HCT116 (cell line): ENCODE data around the gene RALB. TPM values are rescaled to one million over a fixed set of nuclear protein-coding genes. Genes with fewer than 3 reads are reported as not detected.

Source experiments
- ATAC-seq: fragments of 200-7000 bp; cut with Tn5 transposase; 2 replicates; pipeline ENCODE4 v1.9.1; 2020; ENCODE audit warnings: mild to moderate bottlenecking, moderate library complexity
- BruUV-seq: library from RNA; stranded (reverse); fragments of 400-500 nt; replicated peaks from 2 replicates; lab custom pipeline; 2021; lab: Mats Ljungman, UMichigan
- CTCF ChIA-PET: fragments of 300-600 bp; sonication (Branson Sonifier 250); formaldehyde crosslinking; loops from one replicate; lab custom pipeline; 2021; ENCODE audit warnings: antibody characterized with exemption; lab: Charles Lee
- POLR2A ChIA-PET: fragments of 300-600, 350-600 bp; sonication (Branson Sonifier 250); formaldehyde crosslinking; loops from one replicate; lab custom pipeline; 2021; ENCODE audit warnings: antibody characterized with exemption; lab: Charles Lee
- RAD21 ChIA-PET, 2 experiments: fragments of 300-600 bp; sonication (Branson Sonifier 250); formaldehyde crosslinking; loops; one replicate each; lab custom pipeline; 2023; ENCODE audit warnings: low total read pairs in 2 of 2; ENCODE audit not compliant: uncharacterized antibody in 2 of 2, unreplicated experiment in 2 of 2, low non-redundant PET in 1 of 2; lab: Charles Lee
- DNase-seq: peaks from one replicate; pipeline ENCODE4 v3.0.0-alpha.2; 2010; ENCODE audit warnings: low read depth, low spot score
- H2AFZ ChIP-seq: fragments of 200-600 bp; shearing (Covaris generic), sonication (generic); 2 replicates; pipeline ENCODE4 v1.6.1; 2017; ENCODE audit warnings: low read depth, mixed run types, mixed read lengths, antibody characterized with exemption, low read length; ENCODE audit not compliant: poor library complexity, severe bottlenecking
- H3K27ac ChIP-seq: 2 replicates; pipeline ENCODE4 v1.5.1; 2012; ENCODE audit warnings: low read depth, low read length
- H3K27me3 ChIP-seq: fragments of 200-600 bp; sonication (generic); 2 replicates; pipeline ENCODE4 v1.6.1; 2016; ENCODE audit warnings: mixed run types, low read length, mixed read lengths; ENCODE audit not compliant: insufficient read depth
- H3K36me3 ChIP-seq, 2 experiments: fragments of 200-500 bp in 1 of 2; fragments of 200-600 bp in 1 of 2; sonication (Bioruptor generic) in 1 of 2; sonication (generic) in 1 of 2; 2 replicates each; pipeline versions ENCODE4 v1.5.1 to v1.6.1; 2014 to 2016; ENCODE audit warnings: low read length in 2 of 2, inconsistent platforms in 1 of 2, mixed read lengths in 1 of 2, mixed run types in 1 of 2; ENCODE audit not compliant: insufficient read depth in 2 of 2, control insufficient read depth in 1 of 2
- H3K4me1 ChIP-seq, 2 experiments: fragments of 200-600 bp in 1 of 2; sonication (generic) in 1 of 2; 2 replicates each; pipeline versions ENCODE4 v1.5.1 to v1.6.1; 2012 to 2017; ENCODE audit warnings: low read length in 2 of 2, inconsistent platforms in 1 of 2, mild to moderate bottlenecking in 1 of 2, mixed read lengths in 1 of 2, mixed run types in 1 of 2, moderate library complexity in 1 of 2; ENCODE audit not compliant: insufficient read depth in 2 of 2, control insufficient read depth in 1 of 2
- H3K4me2 ChIP-seq: fragments of 200-600 bp; sonication (generic); 2 replicates; pipeline ENCODE4 v1.6.1; 2017; ENCODE audit warnings: mixed run types, low read length, mixed read lengths
- H3K4me3 ChIP-seq, 2 experiments: fragments of 200-600 bp in 1 of 2; sonication (generic) in 1 of 2; replicated peaks in 1 of 2; 2 replicates each; pipeline ENCODE4 v1.5.1; 2011 to 2016; ENCODE audit warnings: low read length in 2 of 2, control low read depth in 1 of 2, low read depth in 1 of 2, mild to moderate bottlenecking in 1 of 2, mixed read lengths in 1 of 2, mixed run types in 1 of 2
- H3K79me2 ChIP-seq: fragments of 200-600 bp; sonication (generic); 2 replicates; pipeline ENCODE4 v1.6.1; 2017; ENCODE audit warnings: mild to moderate bottlenecking, mixed run types, low read length, moderate library complexity, mixed read lengths; ENCODE audit not compliant: insufficient read depth
- H3K9ac ChIP-seq: fragments of 200-600 bp; sonication (generic); 2 replicates; pipeline ENCODE4 v1.6.1; 2016; ENCODE audit warnings: low read length, mixed read lengths
- H3K9me2 ChIP-seq: fragments of 200-600 bp; sonication (generic), shearing (Covaris generic); 2 replicates; pipeline ENCODE4 v1.6.1; 2017; ENCODE audit warnings: mixed run types, mild to moderate bottlenecking, moderate library complexity; ENCODE audit not compliant: insufficient read depth
- H3K9me3 ChIP-seq, 2 experiments: fragments of 200-500 bp in 1 of 2; fragments of 200-600 bp in 1 of 2; sonication (Bioruptor generic) in 1 of 2; sonication (generic) in 1 of 2; 2 replicates each; pipeline ENCODE4 v1.6.1; 2014 to 2017; ENCODE audit warnings: low read length in 2 of 2, mixed read lengths in 2 of 2, inconsistent platforms in 1 of 2, low read depth in 1 of 2, mild to moderate bottlenecking in 1 of 2, mixed run types in 1 of 2, moderate library complexity in 1 of 2; ENCODE audit not compliant: control insufficient read depth in 1 of 2, insufficient read depth in 1 of 2
- H4K20me1 ChIP-seq: fragments of 200-600 bp; sonication (generic), shearing (Covaris generic); 2 replicates; pipeline ENCODE4 v1.6.1; 2017; ENCODE audit warnings: mixed run types, mild to moderate bottlenecking, moderate library complexity; ENCODE audit not compliant: insufficient read depth
- CBX3 ChIP-seq: IDR thresholded peaks from 2 replicates; pipeline ENCODE4 v1.6.1; 2012; ENCODE audit warnings: low read depth
- ELF1 ChIP-seq: IDR thresholded peaks from 2 replicates; pipeline ENCODE4 v1.6.1; 2012; ENCODE audit warnings: low read depth, borderline replicate concordance
- EZH2 ChIP-seq: fragments of 200-600 bp; sonication (generic); IDR thresholded peaks from 2 replicates; pipeline ENCODE4 v1.6.1; 2017; ENCODE audit warnings: antibody characterized with exemption, mixed run types
- EZH2phosphoT487 ChIP-seq: fragments of 200-600 bp; IDR thresholded peaks from 2 replicates; pipeline ENCODE4 v1.6.1; 2018; ENCODE audit warnings: antibody characterized with exemption, borderline replicate concordance
- FOSL1 ChIP-seq: IDR thresholded peaks from 2 replicates; pipeline ENCODE4 v1.6.1; 2012; ENCODE audit warnings: low read depth
- JUND ChIP-seq: IDR thresholded peaks from 2 replicates; pipeline ENCODE4 v1.6.1; 2012
- POLR2A ChIP-seq: IDR thresholded peaks from 2 replicates; pipeline ENCODE4 v1.7.0; 2011; ENCODE audit warnings: borderline replicate concordance; ENCODE audit not compliant: insufficient read depth, insufficient read length; ENCODE audit errors: extremely low read depth
- POLR2AphosphoS5 ChIP-seq: IDR thresholded peaks from 2 replicates; pipeline ENCODE4 v1.6.1; 2011; ENCODE audit warnings: mild to moderate bottlenecking, low read depth, low read length, moderate library complexity
- RAD21 ChIP-seq: IDR thresholded peaks from 2 replicates; pipeline ENCODE4 v1.6.1; 2012; ENCODE audit warnings: low read depth, mild to moderate bottlenecking
- SIN3A ChIP-seq: IDR thresholded peaks from 2 replicates; pipeline ENCODE4 v1.6.1; 2012; ENCODE audit warnings: low read depth
- SP1 ChIP-seq: IDR thresholded peaks from 2 replicates; pipeline ENCODE4 v1.6.1; 2012; ENCODE audit warnings: low read depth
- SRF ChIP-seq: IDR thresholded peaks from 2 replicates; pipeline ENCODE4 v1.6.1; 2012; ENCODE audit warnings: low read depth
- ZFX ChIP-seq: fragments of 450-650 bp; IDR thresholded peaks from 2 replicates; pipeline ENCODE4 v1.6.1; 2017
- intact Hi-C: fragments of 100-400 bp; cut with micrococcal nuclease; formaldehyde crosslinking; loops from 2 replicates; pipeline ENCODE4 v1.10.0; 2022
- total RNA-seq: library from RNA; stranded (reverse); gene quantifications from one replicate; pipeline ENCODE4 v1.2.1, GENCODE V29; 2021; ENCODE audit not compliant: unreplicated experiment
- TF ChIP-seq, protein P1 (sequence below): IDR thresholded peaks from 2 replicates; pipeline ENCODE4 v1.6.1; 2011; ENCODE audit warnings: mild to moderate bottlenecking, low read length, moderate library complexity; ENCODE audit not compliant: insufficient replicate concordance; ENCODE audit errors: extremely low read depth
- TF ChIP-seq, protein P2 (sequence below): IDR thresholded peaks from 2 replicates; pipeline ENCODE4 v1.6.1; 2012
- TF ChIP-seq, protein P3 (sequence below), 3 experiments: fragments of 200-600 bp in 1 of 3; sonication (generic) in 1 of 3; IDR thresholded peaks in 2 of 3; conservative IDR thresholded peaks in 1 of 3; 2 replicates each; pipeline ENCODE4 v1.5.1; 2012 to 2017; ENCODE audit warnings: low read depth in 2 of 3, low read length in 2 of 3, antibody characterized with exemption in 1 of 3, borderline replicate concordance in 1 of 3, control low read depth in 1 of 3, mild to moderate bottlenecking in 1 of 3, mixed read lengths in 1 of 3, mixed run types in 1 of 3, moderate library complexity in 1 of 3; ENCODE audit not compliant: insufficient read depth in 1 of 3
- TF ChIP-seq, protein P4 (sequence below): IDR thresholded peaks from 2 replicates; pipeline ENCODE4 v1.6.1; 2012; ENCODE audit warnings: low read depth
- TF ChIP-seq, protein P5 (sequence below): IDR thresholded peaks from 2 replicates; pipeline ENCODE4 v1.6.1; 2012

Gene RALB
- total RNA-seq, 1 experiment from 2014 or later = 42.8 TPM

DNA sequence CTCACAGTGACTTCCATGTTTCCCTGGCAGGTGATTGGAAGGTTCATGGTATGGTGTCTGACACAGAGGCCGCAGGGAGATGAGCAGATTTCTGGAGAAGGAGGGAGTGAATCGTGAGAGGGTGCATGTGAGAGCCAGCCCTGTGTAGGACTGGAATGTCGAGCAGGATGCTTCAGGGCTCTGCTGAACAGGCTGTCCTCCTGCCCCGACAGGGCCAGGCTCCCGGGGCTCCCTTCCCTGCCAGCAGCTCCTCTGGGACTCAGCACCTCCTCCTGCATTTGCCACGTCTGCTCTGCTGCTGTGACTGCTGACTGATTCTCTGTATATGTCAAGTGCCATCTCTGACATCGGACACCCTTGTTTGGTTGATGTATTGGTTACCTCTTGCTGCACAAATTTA, 54.8 kb downstream of the RALB start:
- Histone ChIP-seq H3K4me2 (no peak overlapping the region), H3K4me1 (no peaks in the 10 kb centered on the region), H3K9ac (no peak overlapping the region), H2AFZ (no peak overlapping the region)
- TF ChIP-seq, protein P1, sequence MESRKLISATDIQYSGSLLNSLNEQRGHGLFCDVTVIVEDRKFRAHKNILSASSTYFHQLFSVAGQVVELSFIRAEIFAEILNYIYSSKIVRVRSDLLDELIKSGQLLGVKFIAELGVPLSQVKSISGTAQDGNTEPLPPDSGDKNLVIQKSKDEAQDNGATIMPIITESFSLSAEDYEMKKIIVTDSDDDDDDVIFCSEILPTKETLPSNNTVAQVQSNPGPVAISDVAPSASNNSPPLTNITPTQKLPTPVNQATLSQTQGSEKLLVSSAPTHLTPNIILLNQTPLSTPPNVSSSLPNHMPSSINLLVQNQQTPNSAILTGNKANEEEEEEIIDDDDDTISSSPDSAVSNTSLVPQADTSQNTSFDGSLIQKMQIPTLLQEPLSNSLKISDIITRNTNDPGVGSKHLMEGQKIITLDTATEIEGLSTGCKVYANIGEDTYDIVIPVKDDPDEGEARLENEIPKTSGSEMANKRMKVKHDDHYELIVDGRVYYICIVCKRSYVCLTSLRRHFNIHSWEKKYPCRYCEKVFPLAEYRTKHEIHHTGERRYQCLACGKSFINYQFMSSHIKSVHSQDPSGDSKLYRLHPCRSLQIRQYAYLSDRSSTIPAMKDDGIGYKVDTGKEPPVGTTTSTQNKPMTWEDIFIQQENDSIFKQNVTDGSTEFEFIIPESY = no peak
- no peak for TF ChIP-seq EZH2
- TF ChIP-seq SRF = no peak
- TF ChIP-seq FOSL1 = no peak
- TF ChIP-seq SP1 = no peak
- TF ChIP-seq EZH2phosphoT487 = no peak
- TF ChIP-seq RAD21 = no peak
- no peak for TF ChIP-seq JUND
- TF ChIP-seq, protein P2, sequence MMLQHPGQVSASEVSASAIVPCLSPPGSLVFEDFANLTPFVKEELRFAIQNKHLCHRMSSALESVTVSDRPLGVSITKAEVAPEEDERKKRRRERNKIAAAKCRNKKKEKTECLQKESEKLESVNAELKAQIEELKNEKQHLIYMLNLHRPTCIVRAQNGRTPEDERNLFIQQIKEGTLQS = no peak
- TF ChIP-seq, protein P3, sequence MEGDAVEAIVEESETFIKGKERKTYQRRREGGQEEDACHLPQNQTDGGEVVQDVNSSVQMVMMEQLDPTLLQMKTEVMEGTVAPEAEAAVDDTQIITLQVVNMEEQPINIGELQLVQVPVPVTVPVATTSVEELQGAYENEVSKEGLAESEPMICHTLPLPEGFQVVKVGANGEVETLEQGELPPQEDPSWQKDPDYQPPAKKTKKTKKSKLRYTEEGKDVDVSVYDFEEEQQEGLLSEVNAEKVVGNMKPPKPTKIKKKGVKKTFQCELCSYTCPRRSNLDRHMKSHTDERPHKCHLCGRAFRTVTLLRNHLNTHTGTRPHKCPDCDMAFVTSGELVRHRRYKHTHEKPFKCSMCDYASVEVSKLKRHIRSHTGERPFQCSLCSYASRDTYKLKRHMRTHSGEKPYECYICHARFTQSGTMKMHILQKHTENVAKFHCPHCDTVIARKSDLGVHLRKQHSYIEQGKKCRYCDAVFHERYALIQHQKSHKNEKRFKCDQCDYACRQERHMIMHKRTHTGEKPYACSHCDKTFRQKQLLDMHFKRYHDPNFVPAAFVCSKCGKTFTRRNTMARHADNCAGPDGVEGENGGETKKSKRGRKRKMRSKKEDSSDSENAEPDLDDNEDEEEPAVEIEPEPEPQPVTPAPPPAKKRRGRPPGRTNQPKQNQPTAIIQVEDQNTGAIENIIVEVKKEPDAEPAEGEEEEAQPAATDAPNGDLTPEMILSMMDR (IDR thresholded peaks at IDR 0.05 in 2 of 3, conservative IDR thresholded peaks at IDR 0.05 in 1 of 3; ENCODE audit: borderline replicate concordance in 1 of 3, insufficient read depth in 1 of 3, low read depth in 2 of 3, low read length in 2 of 3) = no peak
- TF ChIP-seq, protein P4, sequence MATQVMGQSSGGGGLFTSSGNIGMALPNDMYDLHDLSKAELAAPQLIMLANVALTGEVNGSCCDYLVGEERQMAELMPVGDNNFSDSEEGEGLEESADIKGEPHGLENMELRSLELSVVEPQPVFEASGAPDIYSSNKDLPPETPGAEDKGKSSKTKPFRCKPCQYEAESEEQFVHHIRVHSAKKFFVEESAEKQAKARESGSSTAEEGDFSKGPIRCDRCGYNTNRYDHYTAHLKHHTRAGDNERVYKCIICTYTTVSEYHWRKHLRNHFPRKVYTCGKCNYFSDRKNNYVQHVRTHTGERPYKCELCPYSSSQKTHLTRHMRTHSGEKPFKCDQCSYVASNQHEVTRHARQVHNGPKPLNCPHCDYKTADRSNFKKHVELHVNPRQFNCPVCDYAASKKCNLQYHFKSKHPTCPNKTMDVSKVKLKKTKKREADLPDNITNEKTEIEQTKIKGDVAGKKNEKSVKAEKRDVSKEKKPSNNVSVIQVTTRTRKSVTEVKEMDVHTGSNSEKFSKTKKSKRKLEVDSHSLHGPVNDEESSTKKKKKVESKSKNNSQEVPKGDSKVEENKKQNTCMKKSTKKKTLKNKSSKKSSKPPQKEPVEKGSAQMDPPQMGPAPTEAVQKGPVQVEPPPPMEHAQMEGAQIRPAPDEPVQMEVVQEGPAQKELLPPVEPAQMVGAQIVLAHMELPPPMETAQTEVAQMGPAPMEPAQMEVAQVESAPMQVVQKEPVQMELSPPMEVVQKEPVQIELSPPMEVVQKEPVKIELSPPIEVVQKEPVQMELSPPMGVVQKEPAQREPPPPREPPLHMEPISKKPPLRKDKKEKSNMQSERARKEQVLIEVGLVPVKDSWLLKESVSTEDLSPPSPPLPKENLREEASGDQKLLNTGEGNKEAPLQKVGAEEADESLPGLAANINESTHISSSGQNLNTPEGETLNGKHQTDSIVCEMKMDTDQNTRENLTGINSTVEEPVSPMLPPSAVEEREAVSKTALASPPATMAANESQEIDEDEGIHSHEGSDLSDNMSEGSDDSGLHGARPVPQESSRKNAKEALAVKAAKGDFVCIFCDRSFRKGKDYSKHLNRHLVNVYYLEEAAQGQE = no peak
- no peak for TF ChIP-seq SIN3A
- no peak for TF ChIP-seq ELF1
- TF ChIP-seq POLR2AphosphoS5 = no peak
- no peak for TF ChIP-seq CBX3
- no peak for TF ChIP-seq ZFX
- TF ChIP-seq, protein P5, sequence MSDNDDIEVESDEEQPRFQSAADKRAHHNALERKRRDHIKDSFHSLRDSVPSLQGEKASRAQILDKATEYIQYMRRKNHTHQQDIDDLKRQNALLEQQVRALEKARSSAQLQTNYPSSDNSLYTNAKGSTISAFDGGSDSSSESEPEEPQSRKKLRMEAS = no peak
- TF ChIP-seq POLR2A = no peak
- TF ChIP-seq, all 23 proteins: peak for 0
- Histone ChIP-seq H4K20me1 (no peaks in the 10 kb centered on the region), H3K9me3 (no peaks in the 10 kb centered on the region), H3K4me3 (no peak overlapping the region), H3K27ac (no peak overlapping the region), H3K9me2 (no peaks in the 10 kb centered on the region), H3K79me2 (no peaks in the 10 kb centered on the region), H3K36me3 (no peaks in the 10 kb centered on the region), H3K27me3 (no peaks in the 10 kb centered on the region)
- POLR2A ChIA-PET = no interaction called here
- ATAC-seq = no peak
- CTCF ChIA-PET = no interaction called here
- RAD21 ChIA-PET = no interaction called here
- intact Hi-C loops = no loop called here
- BruUV-seq = no TSS peak
- DNase-seq = no peak
